Spleen (tissue), 7 donors: ENCODE data around the gene IL20RA.

Experiments used
- POLR2A ChIP-seq, 3 donors: fragments of 450-650 bp; IDR thresholded peaks; one replicate each; pipeline ENCODE4 v1.5.1; 2017; ENCODE audit warnings: antibody characterized with exemption in 3 of 3, mild to moderate bottlenecking in 1 of 3
- POLR2AphosphoS5 ChIP-seq, 3 donors: sonication (generic); formaldehyde crosslinking; IDR thresholded peaks; one replicate each; pipeline ENCODE4 v1.5.1; 2017; ENCODE audit warnings: antibody characterized with exemption in 3 of 3
- TF ChIP-seq, protein P1 (sequence below), 11 experiments: fragments of 200-600 bp in 7 of 11; fragments of 450-650 bp in 4 of 11; sonication (generic) in 4 of 11; IDR thresholded peaks in 8 of 11; conservative IDR thresholded peaks in 3 of 11; 1 replicate in 7 of 11; 2 replicates in 4 of 11; pipeline versions ENCODE4 v1.4.0 to v1.8.0; 2016 to 2021; ENCODE audit warnings: antibody characterized with exemption in 11 of 11, inconsistent platforms in 4 of 11, mild to moderate bottlenecking in 1 of 11
- donor health status: DM: no; HTN: no; CAD: no; lungs with moderate emphysema.
- donor health status: DM: no; HTN: no; CAD: no.
- donor health status: DM: no; HTN: no; CAD: no.

DNA sequence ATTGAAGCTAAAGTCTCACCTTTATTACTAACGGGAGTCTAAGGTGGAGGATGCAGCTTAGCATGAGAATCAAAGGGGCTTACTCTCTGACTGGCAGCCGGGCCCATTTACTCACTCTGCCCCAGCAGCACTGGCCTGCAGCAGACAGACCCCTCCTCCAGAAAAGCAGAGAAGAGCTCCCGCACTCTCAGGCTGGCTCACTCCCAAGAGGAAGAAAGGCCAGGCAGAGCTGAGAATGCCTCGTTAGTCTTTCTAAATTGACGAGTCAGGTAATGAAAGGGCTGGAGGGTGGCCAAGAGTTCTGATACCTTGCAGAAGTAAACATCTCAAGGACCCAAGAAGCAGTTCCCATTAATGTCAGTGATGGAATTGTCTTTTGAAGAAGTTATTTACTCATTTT lies 44.5 kb upstream of the IL20RA start:
- TF ChIP-seq POLR2AphosphoS5 (IDR thresholded peaks at IDR 0.05) (no peak), POLR2A (IDR thresholded peaks at IDR 0.05) (no peak)
- TF ChIP-seq, protein P1, sequence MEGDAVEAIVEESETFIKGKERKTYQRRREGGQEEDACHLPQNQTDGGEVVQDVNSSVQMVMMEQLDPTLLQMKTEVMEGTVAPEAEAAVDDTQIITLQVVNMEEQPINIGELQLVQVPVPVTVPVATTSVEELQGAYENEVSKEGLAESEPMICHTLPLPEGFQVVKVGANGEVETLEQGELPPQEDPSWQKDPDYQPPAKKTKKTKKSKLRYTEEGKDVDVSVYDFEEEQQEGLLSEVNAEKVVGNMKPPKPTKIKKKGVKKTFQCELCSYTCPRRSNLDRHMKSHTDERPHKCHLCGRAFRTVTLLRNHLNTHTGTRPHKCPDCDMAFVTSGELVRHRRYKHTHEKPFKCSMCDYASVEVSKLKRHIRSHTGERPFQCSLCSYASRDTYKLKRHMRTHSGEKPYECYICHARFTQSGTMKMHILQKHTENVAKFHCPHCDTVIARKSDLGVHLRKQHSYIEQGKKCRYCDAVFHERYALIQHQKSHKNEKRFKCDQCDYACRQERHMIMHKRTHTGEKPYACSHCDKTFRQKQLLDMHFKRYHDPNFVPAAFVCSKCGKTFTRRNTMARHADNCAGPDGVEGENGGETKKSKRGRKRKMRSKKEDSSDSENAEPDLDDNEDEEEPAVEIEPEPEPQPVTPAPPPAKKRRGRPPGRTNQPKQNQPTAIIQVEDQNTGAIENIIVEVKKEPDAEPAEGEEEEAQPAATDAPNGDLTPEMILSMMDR (IDR thresholded peaks at IDR 0.05 in 8 of 11, conservative IDR thresholded peaks at IDR 0.05 in 3 of 11): no peak
